K562 (cell line): Measurements from ENCODE around the gene MAP2K4. TPM values are rescaled to one million over a fixed set of nuclear protein-coding genes. Genes with fewer than 3 reads are reported as not detected.

ENCODE experiments used
- ATAC-seq: fragments of 200-7000 bp; cut with Tn5 transposase; 3 replicates; pipeline ENCODE4 v1.9.1; 2020; ENCODE audit warnings: moderate library complexity
- BruUV-seq: library from RNA; stranded (reverse); fragments of 400-500 nt; replicated peaks from 2 replicates; lab custom pipeline; 2021; lab: Mats Ljungman, UMichigan
- CTCF ChIA-PET: fragments of 300-600 bp; formaldehyde crosslinking; extraction: SDS; loops from one replicate; lab custom pipeline; 2021; ENCODE audit warnings: low intra/inter-chr PET ratio; lab: Yijun Ruan, JAX
- POLR2A ChIA-PET: fragments of 300-600, 350-650 bp; sonication (Branson Sonifier 250); formaldehyde crosslinking; extraction: SDS; loops from one replicate; lab custom pipeline; 2021; ENCODE audit warnings: antibody characterized with exemption, inconsistent platforms; lab: Yijun Ruan, JAX
- DNase-seq, 4 experiments: peaks; one replicate each; pipeline versions ENCODE4 v3.0.0 to v3.0.0-alpha.2; 2011 to 2018; ENCODE audit warnings: low spot score in 3 of 4, mixed read lengths in 3 of 4; ENCODE audit errors: extremely low read depth in 1 of 4
- FAIRE-seq: peaks from 2 replicates; lab custom pipeline; 2011; peaks lifted over from hg19 to GRCh38; lab: Jason Lieb, UNC
- H2AFZ ChIP-seq: 2 replicates; pipeline ENCODE4 v1.6.0; 2011; ENCODE audit warnings: low read depth, low read length, control low read depth, inconsistent platforms
- H3K27ac ChIP-seq: fragments of 200-600 bp; 3 replicates; pipeline ENCODE4 v1.8.0; 2011; ENCODE audit warnings: low read depth, mild to moderate bottlenecking, control low read depth, inconsistent platforms, low read length, moderate library complexity, mixed read lengths; ENCODE audit errors: extremely low read depth
- H3K27me3 ChIP-seq, 2 experiments: fragments of 300-600 bp in 1 of 2; 2 replicates in 1 of 2; 3 replicates in 1 of 2; pipeline versions ENCODE4 v1.6.0 to v1.8.0; 2011; ENCODE audit warnings: inconsistent platforms in 2 of 2, low read length in 2 of 2, mild to moderate bottlenecking in 1 of 2, mixed read lengths in 1 of 2, moderate library complexity in 1 of 2; ENCODE audit not compliant: control insufficient read depth in 2 of 2, insufficient read depth in 2 of 2
- H3K36me3 ChIP-seq: fragments of 300-600 bp; 3 replicates; pipeline ENCODE4 v1.8.0; 2011; ENCODE audit warnings: mild to moderate bottlenecking, low read length, inconsistent platforms; ENCODE audit not compliant: control insufficient read depth, insufficient read depth
- H3K4me1 ChIP-seq, 2 experiments: fragments of 200-600 bp in 1 of 2; replicated peaks in 1 of 2; 2 replicates in 1 of 2; 3 replicates in 1 of 2; pipeline versions ENCODE4 v1.5.1 to v1.8.0; 2011; ENCODE audit warnings: inconsistent platforms in 2 of 2, low read length in 2 of 2, mild to moderate bottlenecking in 1 of 2, mixed read lengths in 1 of 2, moderate library complexity in 1 of 2; ENCODE audit not compliant: control insufficient read depth in 2 of 2, insufficient read depth in 2 of 2
- H3K4me2 ChIP-seq: 2 replicates; pipeline ENCODE4 v1.6.1; 2011; ENCODE audit warnings: low read length, control low read depth, inconsistent platforms, mixed read lengths; ENCODE audit not compliant: insufficient read depth
- H3K4me3 ChIP-seq: fragments of 200-600 bp; sonication (generic), shearing (Covaris generic); 2 replicates; pipeline ENCODE4 v1.5.1; 2016; ENCODE audit warnings: control low read depth, inconsistent platforms
- H3K79me2 ChIP-seq: fragments of 200-600 bp; 3 replicates; pipeline ENCODE4 v1.8.0; 2011; ENCODE audit warnings: low read length, inconsistent platforms; ENCODE audit not compliant: control insufficient read depth, insufficient read depth
- H3K9ac ChIP-seq, 2 experiments: 2 replicates each; pipeline versions ENCODE4 v1.6.0 to v1.6.1; 2011; ENCODE audit warnings: low read depth in 2 of 2, low read length in 2 of 2, control low read depth in 1 of 2, inconsistent platforms in 1 of 2, mild to moderate bottlenecking in 1 of 2, mixed read lengths in 1 of 2; ENCODE audit not compliant: insufficient read depth in 1 of 2
- H3K9me1 ChIP-seq: one replicate; pipeline ENCODE4 v1.6.0; 2011; ENCODE audit warnings: inconsistent platforms, mild to moderate bottlenecking, low read length, moderate library complexity; ENCODE audit not compliant: control insufficient read depth, insufficient read depth
- H3K9me3 ChIP-seq: replicated peaks from 2 replicates; pipeline ENCODE4 v1.5.1; 2011; ENCODE audit warnings: low read depth, low read length, inconsistent platforms; ENCODE audit not compliant: control insufficient read depth, insufficient read depth
- H4K20me1 ChIP-seq: replicated peaks from 2 replicates; pipeline ENCODE4 v1.6.1; 2011; ENCODE audit warnings: low read length, inconsistent platforms, mixed read lengths; ENCODE audit not compliant: control insufficient read depth, insufficient read depth
- HDAC8 ChIP-seq: fragments of 450-650 bp; IDR thresholded peaks from 2 replicates; pipeline ENCODE4 v1.6.1; 2016; ENCODE audit warnings: mild to moderate bottlenecking, missing genetic modification characterization, moderate library complexity, missing compliant biosample characterization
- HNRNPH1 ChIP-seq: fragments of 200-400 bp; formaldehyde crosslinking; optimal IDR thresholded peaks from 2 replicates; pipeline ENCODE3; 2017; ENCODE audit warnings: low read depth, mild to moderate bottlenecking, low read length, moderate library complexity
- NCOA2 ChIP-seq, 2 experiments: fragments of 450-650 bp; IDR thresholded peaks; 2 replicates each; pipeline ENCODE4 v1.6.1; 2018; ENCODE audit warnings: mild to moderate bottlenecking in 2 of 2, moderate library complexity in 1 of 2; ENCODE audit not compliant: partially characterized antibody in 2 of 2
- RUNX1 ChIP-seq: sonication (generic); IDR thresholded peaks from 2 replicates; pipeline ENCODE4 v1.6.1; 2016; ENCODE audit warnings: antibody characterized with exemption, low read depth
- SMAD2 ChIP-seq: fragments of 150-350 bp; IDR thresholded peaks from 2 replicates; pipeline ENCODE4 v1.6.1; 2014; ENCODE audit warnings: low read depth, mild to moderate bottlenecking, low read length
- STAG1 ChIP-seq: sonication (generic); formaldehyde crosslinking; IDR thresholded peaks from 2 replicates; pipeline ENCODE4 v1.5.0; 2020; ENCODE audit warnings: missing genetic modification reagents, borderline replicate concordance
- ZNF197 ChIP-seq: fragments of 200-800 bp; sonication (Bioruptor generic); IDR thresholded peaks from 2 replicates; pipeline ENCODE4 v1.6.1; 2016; ENCODE audit warnings: low read depth, missing genetic modification characterization, missing compliant biosample characterization
- ZNF232 ChIP-seq: sonication (generic); formaldehyde crosslinking; IDR thresholded peaks from 2 replicates; pipeline ENCODE4 v1.8.0; 2022; ENCODE audit warnings: mild to moderate bottlenecking, missing genetic modification reagents
- in situ Hi-C: fragments of 300-500 bp; cut with MboI; formaldehyde crosslinking; loops from 4 replicates; pipeline ENCODE4 v1.15.0; 2018; ENCODE audit warnings: inconsistent platforms, mixed read lengths
- intact Hi-C: fragments of 100-400 bp; cut with micrococcal nuclease; formaldehyde crosslinking; loops from 2 replicates; pipeline ENCODE4 v1.14.2; 2022
- polyA plus RNA-seq, 8 experiments: library from polyadenylated mRNA; depleted of rRNA in 4 of 8; stranded (reverse) in 5 of 8; unstranded in 3 of 8; fragments of >200 nt; fragmentation: Nextera tagmentation in 2 of 8; fragmentation: Illumina TruSeq in 1 of 8; extraction: Ambion mirVana in 2 of 8; extraction: Trizol in 1 of 8; gene quantifications; 2 replicates each; pipeline versions ENCODE4 v1.2.1 to v1.2.3, GENCODE V29; 2011 to 2014; ENCODE audit warnings: inconsistent platforms in 1 of 8, missing spikeins in 1 of 8
- total RNA-seq, 7 experiments: library from RNA; depleted of rRNA in 6 of 7; stranded (reverse); fragments of >200 nt in 6 of 7; fragmentation: Illumina TruSeq in 2 of 7; extraction: Trizol in 2 of 7; gene quantifications; 2 replicates each; pipeline versions ENCODE4 v1.2.1 to v1.2.3, GENCODE V29; 2011 to 2021; ENCODE audit warnings: low replicate concordance in 1 of 7
- TF ChIP-seq, protein P1 (sequence below), 2 experiments: fragments of 450-650 bp in 1 of 2; sonication (generic) in 1 of 2; formaldehyde crosslinking in 1 of 2; IDR thresholded peaks; 2 replicates each; pipeline versions ENCODE4 v1.7.1 to v1.9.0; 2016 to 2022; ENCODE audit warnings: inconsistent platforms in 1 of 2, mild to moderate bottlenecking in 1 of 2, missing genetic modification reagents in 1 of 2
- TF ChIP-seq, protein P2 (sequence below), 2 experiments: fragments of 450-650 bp; conservative IDR thresholded peaks; 2 replicates each; pipeline ENCODE4 v1.6.1; 2017; ENCODE audit warnings: mild to moderate bottlenecking in 2 of 2, moderate library complexity in 2 of 2

MAP2K4 gene
- total and polyA plus RNA-seq, 9 of the 15 experiments (the other 6 are each of a cell fraction or from before 2014, with no cell fraction given), result 3.0 to 15.9 (median 10.8) TPM

DNA sequence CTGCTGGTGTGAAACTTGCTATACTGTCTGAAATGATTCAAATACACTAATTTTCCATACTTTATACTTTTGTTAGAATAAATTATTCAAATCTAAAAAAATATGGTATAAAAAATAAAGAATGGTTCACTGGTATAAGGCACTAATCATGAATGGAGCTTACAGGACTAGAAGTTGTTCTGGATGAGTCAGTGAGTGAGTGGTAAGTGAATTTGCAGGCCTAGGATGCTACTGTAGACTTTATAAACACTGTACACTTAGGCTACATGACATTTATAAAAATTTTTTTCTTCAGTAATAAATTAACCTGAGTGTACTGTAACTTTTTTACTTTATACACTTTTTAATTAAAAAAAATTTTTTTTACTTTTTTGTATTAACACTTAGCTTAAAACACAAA lies 95.5 kb downstream of the MAP2K4 start:
- H4K20me1 ChIP-seq, result no peaks in the 10 kb centered on the region
- no peak overlapping the region for H2AFZ ChIP-seq

More for the DNA sequence above, 95.5 kb downstream of the MAP2K4 start:
- Histone ChIP-seq H3K9me3 (no peaks in the 10 kb centered on the region), H3K79me2 (no peaks in the 10 kb centered on the region), H3K4me1 (no peaks in the 10 kb centered on the region; a peak in 1 of 5 replicates), H3K4me2 (no peak overlapping the region), H3K9ac (no peak overlapping the region), H3K4me3 (no peak overlapping the region), H3K27me3 (no peaks in the 10 kb centered on the region), H3K9me1 (no peaks in the 10 kb centered on the region), H3K27ac (no peak overlapping the region), H3K36me3 (peaks cover 25% of the 10 kb centered on the region; the same call in 2 of the 3 replicates)
- ChIA-PET POLR2A (no interaction called here), CTCF (no interaction called here)
- intact Hi-C loops, result no loop called here
- in situ Hi-C loops, result no loop called here
- no peak for ATAC-seq
- no TSS peak for BruUV-seq
- TF ChIP-seq, protein P1, sequence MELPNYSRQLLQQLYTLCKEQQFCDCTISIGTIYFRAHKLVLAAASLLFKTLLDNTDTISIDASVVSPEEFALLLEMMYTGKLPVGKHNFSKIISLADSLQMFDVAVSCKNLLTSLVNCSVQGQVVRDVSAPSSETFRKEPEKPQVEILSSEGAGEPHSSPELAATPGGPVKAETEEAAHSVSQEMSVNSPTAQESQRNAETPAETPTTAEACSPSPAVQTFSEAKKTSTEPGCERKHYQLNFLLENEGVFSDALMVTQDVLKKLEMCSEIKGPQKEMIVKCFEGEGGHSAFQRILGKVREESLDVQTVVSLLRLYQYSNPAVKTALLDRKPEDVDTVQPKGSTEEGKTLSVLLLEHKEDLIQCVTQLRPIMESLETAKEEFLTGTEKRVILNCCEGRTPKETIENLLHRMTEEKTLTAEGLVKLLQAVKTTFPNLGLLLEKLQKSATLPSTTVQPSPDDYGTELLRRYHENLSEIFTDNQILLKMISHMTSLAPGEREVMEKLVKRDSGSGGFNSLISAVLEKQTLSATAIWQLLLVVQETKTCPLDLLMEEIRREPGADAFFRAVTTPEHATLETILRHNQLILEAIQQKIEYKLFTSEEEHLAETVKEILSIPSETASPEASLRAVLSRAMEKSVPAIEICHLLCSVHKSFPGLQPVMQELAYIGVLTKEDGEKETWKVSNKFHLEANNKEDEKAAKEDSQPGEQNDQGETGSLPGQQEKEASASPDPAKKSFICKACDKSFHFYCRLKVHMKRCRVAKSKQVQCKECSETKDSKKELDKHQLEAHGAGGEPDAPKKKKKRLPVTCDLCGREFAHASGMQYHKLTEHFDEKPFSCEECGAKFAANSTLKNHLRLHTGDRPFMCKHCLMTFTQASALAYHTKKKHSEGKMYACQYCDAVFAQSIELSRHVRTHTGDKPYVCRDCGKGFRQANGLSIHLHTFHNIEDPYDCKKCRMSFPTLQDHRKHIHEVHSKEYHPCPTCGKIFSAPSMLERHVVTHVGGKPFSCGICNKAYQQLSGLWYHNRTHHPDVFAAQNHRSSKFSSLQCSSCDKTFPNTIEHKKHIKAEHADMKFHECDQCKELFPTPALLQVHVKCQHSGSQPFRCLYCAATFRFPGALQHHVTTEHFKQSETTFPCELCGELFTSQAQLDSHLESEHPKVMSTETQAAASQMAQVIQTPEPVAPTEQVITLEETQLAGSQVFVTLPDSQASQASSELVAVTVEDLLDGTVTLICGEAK (IDR thresholded peaks at IDR 0.05), result no peak
- TF ChIP-seq, protein P1 (CRISPR knock-in tag; IDR thresholded peaks at IDR 0.05), result no peak
- TF ChIP-seq STAG1 (CRISPR knock-in tag) (no peak), ZNF197 (CRISPR knock-in tag) (no peak), RUNX1 (no peak), HDAC8 (tag) (no peak), NCOA2 (IDR thresholded peaks at IDR 0.05; ENCODE audit: partially characterized antibody in 2 of 2) (no peak), HNRNPH1 (no peak), ZNF232 (CRISPR knock-in tag) (no peak), SMAD2 (no peak)
- TF ChIP-seq, protein P2, sequence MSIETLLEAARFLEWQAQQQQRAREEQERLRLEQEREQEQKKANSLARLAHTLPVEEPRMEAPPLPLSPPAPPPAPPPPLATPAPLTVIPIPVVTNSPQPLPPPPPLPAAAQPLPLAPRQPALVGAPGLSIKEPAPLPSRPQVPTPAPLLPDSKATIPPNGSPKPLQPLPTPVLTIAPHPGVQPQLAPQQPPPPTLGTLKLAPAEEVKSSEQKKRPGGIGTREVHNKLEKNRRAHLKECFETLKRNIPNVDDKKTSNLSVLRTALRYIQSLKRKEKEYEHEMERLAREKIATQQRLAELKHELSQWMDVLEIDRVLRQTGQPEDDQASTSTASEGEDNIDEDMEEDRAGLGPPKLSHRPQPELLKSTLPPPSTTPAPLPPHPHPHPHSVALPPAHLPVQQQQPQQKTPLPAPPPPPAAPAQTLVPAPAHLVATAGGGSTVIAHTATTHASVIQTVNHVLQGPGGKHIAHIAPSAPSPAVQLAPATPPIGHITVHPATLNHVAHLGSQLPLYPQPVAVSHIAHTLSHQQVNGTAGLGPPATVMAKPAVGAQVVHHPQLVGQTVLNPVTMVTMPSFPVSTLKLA (conservative IDR thresholded peaks at IDR 0.05), result no peak
- FAIRE-seq, result no peak
- DNase-seq, result no peak
